Fibroblast of lung (primary cell): ENCODE measurements around the gene WDR45B. TPM values are rescaled to one million over a fixed set of nuclear protein-coding genes. Genes with fewer than 3 reads are reported as not detected.

Source experiments
- DNase-seq, 2 donors: peaks; one replicate each; pipeline versions ENCODE4 v3.0.0 to v3.0.0-alpha.2; 2010; ENCODE audit warnings: low read depth in 2 of 2
- H2AFZ ChIP-seq: 2 replicates; pipeline ENCODE4 v1.5.1; 2012; ENCODE audit warnings: low read length, control low read depth, inconsistent platforms
- H3K27ac ChIP-seq: 2 replicates; pipeline ENCODE4 v1.5.1; 2011; ENCODE audit warnings: low read length, control low read depth; ENCODE audit not compliant: insufficient read depth
- H3K27me3 ChIP-seq: 2 replicates; pipeline ENCODE4 v1.5.1; 2011; ENCODE audit warnings: mild to moderate bottlenecking, low read length; ENCODE audit not compliant: control insufficient read depth, insufficient read depth
- H3K36me3 ChIP-seq: 2 replicates; pipeline ENCODE4 v1.5.1; 2011; ENCODE audit warnings: low read length; ENCODE audit not compliant: control insufficient read depth, insufficient read depth
- H3K4me1 ChIP-seq: 2 replicates; pipeline ENCODE4 v1.5.1; 2011; ENCODE audit warnings: low read length; ENCODE audit not compliant: control insufficient read depth, insufficient read depth; ENCODE audit errors: extremely low read depth
- H3K4me2 ChIP-seq: 2 replicates; pipeline ENCODE4 v1.5.1; 2011; ENCODE audit warnings: low read length, control low read depth; ENCODE audit not compliant: insufficient read depth; ENCODE audit errors: extremely low read depth
- H3K4me3 ChIP-seq, 4 experiments: fragments of 200-600 bp in 1 of 4; sonication (generic) in 1 of 4; replicated peaks in 1 of 4; 2 replicates each; pipeline ENCODE4 v1.5.1; 2011 to 2016; ENCODE audit warnings: low read length in 4 of 4, low read depth in 3 of 4, mild to moderate bottlenecking in 3 of 4, control low read depth in 2 of 4, inconsistent platforms in 1 of 4, mixed read lengths in 1 of 4; ENCODE audit not compliant: insufficient read depth in 1 of 4; ENCODE audit errors: control extremely low read depth in 1 of 4
- H3K79me2 ChIP-seq: 2 replicates; pipeline ENCODE4 v1.5.1; 2012; ENCODE audit warnings: mild to moderate bottlenecking, low read length, inconsistent platforms; ENCODE audit not compliant: control insufficient read depth, insufficient read depth
- H3K9ac ChIP-seq: 2 replicates; pipeline ENCODE4 v1.5.1; 2011; ENCODE audit warnings: mild to moderate bottlenecking, low read length, control low read depth; ENCODE audit not compliant: insufficient read depth
- H3K9me3 ChIP-seq: 2 replicates; pipeline ENCODE4 v1.5.1; 2012; ENCODE audit warnings: low read depth, low read length; ENCODE audit not compliant: control insufficient read depth, insufficient read depth
- H4K20me1 ChIP-seq: 2 replicates; pipeline ENCODE4 v1.5.1; 2011; ENCODE audit warnings: low read length; ENCODE audit not compliant: control insufficient read depth, insufficient read depth; ENCODE audit errors: extremely low read depth
- EZH2 ChIP-seq: IDR thresholded peaks from 2 replicates; pipeline ENCODE4 v1.5.1; 2012; ENCODE audit warnings: low read length, control low read depth, mild to moderate bottlenecking; ENCODE audit errors: missing control alignments
- polyA plus RNA-seq, 2 donors: library from polyadenylated mRNA; depleted of rRNA in 1 of 2; stranded (reverse) in 1 of 2; unstranded in 1 of 2; fragments of >200 nt; gene quantifications; 2 replicates each; pipeline ENCODE4 v1.2.1, GENCODE V29; 2011 to 2012; ENCODE audit warnings: missing spikeins in 1 of 2
- total RNA-seq: library from RNA; depleted of rRNA; stranded (reverse); fragments of >200 nt; gene quantifications from 2 replicates; pipeline ENCODE4 v1.2.1, GENCODE V29; 2014
- TF ChIP-seq, protein P1 (sequence below), 2 donors: IDR thresholded peaks in 1 of 2; conservative IDR thresholded peaks in 1 of 2; 1 replicate in 1 of 2; 2 replicates in 1 of 2; pipeline ENCODE4 v1.5.1; 2011 to 2012; ENCODE audit warnings: low read length in 2 of 2, control low read depth in 1 of 2, inconsistent platforms in 1 of 2, low read depth in 1 of 2, mild to moderate bottlenecking in 1 of 2

Gene WDR45B
- total and polyA plus RNA-seq, 2 donors (not counting 1 experiment from before 2014, with no cell fraction given) = 66.2 to 95.2 TPM

DNA sequence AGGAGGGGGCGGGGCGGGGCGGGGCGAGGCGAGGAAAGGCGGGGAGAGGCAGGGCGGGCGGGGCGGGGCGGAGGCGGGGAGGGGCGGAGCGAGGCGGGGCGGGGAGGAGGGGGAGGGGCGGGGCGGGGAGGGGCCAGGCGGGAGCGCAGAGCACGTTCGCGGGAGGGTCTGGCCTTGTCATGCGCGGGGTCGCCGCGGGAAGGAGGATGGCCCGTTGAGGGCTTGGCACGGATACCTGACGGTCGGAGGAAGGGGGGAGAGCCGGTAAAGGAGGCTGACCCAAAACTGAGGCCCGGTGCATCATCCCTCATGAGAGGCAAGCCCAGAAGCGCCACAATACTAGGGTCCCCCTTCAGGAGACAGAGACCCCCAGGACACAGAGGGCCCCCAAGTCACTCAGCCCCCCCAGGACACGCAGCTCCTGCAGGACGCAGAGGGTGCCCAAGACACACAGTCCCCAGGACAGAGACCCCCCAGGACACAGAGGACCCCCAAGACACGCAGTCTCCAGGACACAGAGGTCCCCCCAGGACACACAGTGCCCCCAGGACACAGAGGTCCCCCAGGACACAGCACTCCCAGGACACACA, 593 bp upstream of the WDR45B start:
- no peak overlapping the region for H3K9ac ChIP-seq
- H3K27me3 ChIP-seq = no peaks in the 10 kb centered on the region
- DNase-seq = no peak
- H2AFZ ChIP-seq = no peak overlapping the region
- no peaks in the 10 kb centered on the region for H4K20me1 ChIP-seq
- TF ChIP-seq, protein P1, sequence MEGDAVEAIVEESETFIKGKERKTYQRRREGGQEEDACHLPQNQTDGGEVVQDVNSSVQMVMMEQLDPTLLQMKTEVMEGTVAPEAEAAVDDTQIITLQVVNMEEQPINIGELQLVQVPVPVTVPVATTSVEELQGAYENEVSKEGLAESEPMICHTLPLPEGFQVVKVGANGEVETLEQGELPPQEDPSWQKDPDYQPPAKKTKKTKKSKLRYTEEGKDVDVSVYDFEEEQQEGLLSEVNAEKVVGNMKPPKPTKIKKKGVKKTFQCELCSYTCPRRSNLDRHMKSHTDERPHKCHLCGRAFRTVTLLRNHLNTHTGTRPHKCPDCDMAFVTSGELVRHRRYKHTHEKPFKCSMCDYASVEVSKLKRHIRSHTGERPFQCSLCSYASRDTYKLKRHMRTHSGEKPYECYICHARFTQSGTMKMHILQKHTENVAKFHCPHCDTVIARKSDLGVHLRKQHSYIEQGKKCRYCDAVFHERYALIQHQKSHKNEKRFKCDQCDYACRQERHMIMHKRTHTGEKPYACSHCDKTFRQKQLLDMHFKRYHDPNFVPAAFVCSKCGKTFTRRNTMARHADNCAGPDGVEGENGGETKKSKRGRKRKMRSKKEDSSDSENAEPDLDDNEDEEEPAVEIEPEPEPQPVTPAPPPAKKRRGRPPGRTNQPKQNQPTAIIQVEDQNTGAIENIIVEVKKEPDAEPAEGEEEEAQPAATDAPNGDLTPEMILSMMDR (conservative IDR thresholded peaks at IDR 0.05 in 1 of 2, IDR thresholded peaks at IDR 0.05 in 1 of 2; ENCODE audit: low read depth in 1 of 2, low read length in 2 of 2) = no peak
- no peak for TF ChIP-seq EZH2
- H3K27ac ChIP-seq = no peak overlapping the region
- peak overlapping the region; percentile 58 for H3K4me2 ChIP-seq
- H3K4me3 ChIP-seq = peak overlapping the region in 2 of 4 experiments; percentile 48 to 59
- H3K36me3 ChIP-seq = no peaks in the 10 kb centered on the region
- H3K9me3 ChIP-seq = no peaks in the 10 kb centered on the region
- peaks cover 6% of the 10 kb centered on the region for H3K4me1 ChIP-seq
- peaks cover 42% of the 10 kb centered on the region for H3K79me2 ChIP-seq

DNA sequence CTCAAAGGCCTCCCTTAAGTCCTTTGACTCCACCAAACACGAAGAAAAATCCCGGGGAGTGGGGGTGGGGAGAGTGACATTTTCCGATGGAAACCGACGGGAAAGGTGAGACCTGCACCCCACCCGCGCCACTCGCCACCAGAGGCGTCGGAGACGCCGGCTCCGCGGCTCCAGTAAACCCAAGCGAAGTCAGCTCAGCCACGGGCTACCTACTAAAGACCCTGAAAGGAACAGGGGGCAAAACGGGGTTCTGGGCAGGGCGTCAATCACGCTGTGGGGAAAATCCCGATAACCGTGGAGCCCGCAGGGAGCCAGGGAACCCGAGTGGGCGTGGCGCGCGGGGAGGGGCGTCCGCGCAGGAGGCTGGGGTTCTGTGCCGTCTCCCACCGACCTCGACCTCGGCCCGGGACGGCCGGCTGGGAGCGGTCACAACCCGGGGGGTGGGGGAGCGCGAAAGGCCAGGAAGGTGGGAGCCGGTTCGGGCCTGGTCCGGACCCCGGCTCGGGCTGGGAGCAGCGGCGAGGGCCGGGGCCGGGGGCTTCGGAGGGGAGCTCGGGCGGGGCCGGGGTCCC, 565 bp downstream of the WDR45B start:
- Histone ChIP-seq H3K79me2 (peaks cover 52% of the 10 kb centered on the region), H3K4me2 (peak overlapping the region; percentile 89), H3K27ac (peak overlapping the region; percentile 98), H3K27me3 (no peaks in the 10 kb centered on the region), H2AFZ (no peak overlapping the region), H3K9me3 (no peaks in the 10 kb centered on the region), H3K4me3 (peak overlapping the region; percentile 52 to 97 (median 78)), H3K36me3 (peaks cover 2% of the 10 kb centered on the region), H4K20me1 (no peaks in the 10 kb centered on the region), H3K9ac (peak overlapping the region; percentile 99), H3K4me1 (peaks cover 6% of the 10 kb centered on the region)
- no peak for TF ChIP-seq EZH2
- TF ChIP-seq, protein P1 (conservative IDR thresholded peaks at IDR 0.05 in 1 of 2, IDR thresholded peaks at IDR 0.05 in 1 of 2; ENCODE audit: low read depth in 1 of 2, low read length in 2 of 2) = peak in 1 of 2 donors; percentile 12
- no peak for DNase-seq

DNA sequence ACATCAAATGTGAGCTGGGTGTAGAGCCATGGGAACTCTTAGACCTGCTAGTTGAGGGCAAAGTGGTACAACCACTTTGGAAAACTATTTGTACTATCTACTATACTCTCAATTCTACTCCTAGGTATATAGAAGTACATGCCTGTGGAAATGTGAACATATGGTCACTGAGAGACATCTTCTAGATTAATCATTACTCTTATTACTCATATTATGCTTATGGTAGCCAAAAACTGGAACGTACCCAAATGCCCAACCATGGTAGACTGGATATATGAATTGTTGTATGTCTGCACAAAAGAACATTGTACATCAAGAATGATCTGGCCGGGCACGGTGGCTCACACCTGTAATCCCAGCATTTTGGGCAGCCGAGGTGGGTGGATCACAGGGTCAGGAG, 2.7 kb downstream of the WDR45B start:
- Histone ChIP-seq H3K36me3 (peaks cover 5% of the 10 kb centered on the region), H3K9ac (no peak overlapping the region), H3K79me2 (peaks cover 69% of the 10 kb centered on the region), H3K4me1 (peaks cover 6% of the 10 kb centered on the region), H4K20me1 (no peaks in the 10 kb centered on the region), H3K27me3 (no peaks in the 10 kb centered on the region), H3K4me3 (no peak overlapping the region), H3K4me2 (no peak overlapping the region), H2AFZ (no peak overlapping the region), H3K9me3 (no peaks in the 10 kb centered on the region), H3K27ac (no peak overlapping the region)
- TF ChIP-seq EZH2 = no peak
- TF ChIP-seq, protein P1 (conservative IDR thresholded peaks at IDR 0.05 in 1 of 2, IDR thresholded peaks at IDR 0.05 in 1 of 2; ENCODE audit: low read depth in 1 of 2, low read length in 2 of 2) = no peak
- DNase-seq = peak in 1 of 2 donors; percentile 21
